Astrocyte (in vitro differentiated cells and primary cell): ENCODE data around the gene SSBP3. TPM values are rescaled to one million over a fixed set of nuclear protein-coding genes. Genes with fewer than 3 reads are reported as not detected.
A peak's percentile ranks its signal among the peaks of the same experiment; 100 is the strongest.

Experiments
- DNase-seq: peaks from one replicate; pipeline ENCODE4 v3.0.0-alpha.2; 2010; ENCODE audit warnings: low read depth
- FAIRE-seq: peaks from 2 replicates; lab custom pipeline; 2011; peaks lifted over from hg19 to GRCh38; lab: Jason Lieb, UNC
- H2AFZ ChIP-seq: 2 replicates; pipeline ENCODE4 v1.6.0; 2012; ENCODE audit warnings: low read depth, low read length, inconsistent platforms
- H3K27ac ChIP-seq: 2 replicates; pipeline ENCODE4 v1.5.1; 2011; ENCODE audit warnings: low read depth, low read length, inconsistent platforms
- H3K27me3 ChIP-seq: 2 replicates; pipeline ENCODE4 v1.6.0; 2011; ENCODE audit warnings: low read length, inconsistent platforms; ENCODE audit not compliant: insufficient read depth
- H3K36me3 ChIP-seq: 2 replicates; pipeline ENCODE4 v1.5.1; 2011; ENCODE audit warnings: low read length, inconsistent platforms; ENCODE audit not compliant: insufficient read depth
- H3K4me1 ChIP-seq: 2 replicates; pipeline ENCODE4 v1.5.1; 2011; ENCODE audit warnings: low read length, inconsistent platforms; ENCODE audit not compliant: insufficient read depth
- H3K4me2 ChIP-seq: 2 replicates; pipeline ENCODE4 v1.6.0; 2012; ENCODE audit warnings: low read length, inconsistent platforms
- H3K4me3 ChIP-seq: 2 replicates; pipeline ENCODE4 v1.5.1; 2011; ENCODE audit warnings: low read depth, mild to moderate bottlenecking, low read length, inconsistent platforms; ENCODE audit not compliant: insufficient read depth
- H3K79me2 ChIP-seq: 2 replicates; pipeline ENCODE4 v1.6.0; 2012; ENCODE audit warnings: mild to moderate bottlenecking, low read length, inconsistent platforms; ENCODE audit not compliant: insufficient read depth
- H3K9ac ChIP-seq: 2 replicates; pipeline ENCODE4 v1.6.0; 2012; ENCODE audit warnings: mild to moderate bottlenecking, low read length, inconsistent platforms
- H3K9me3 ChIP-seq: 2 replicates; pipeline ENCODE4 v1.5.1; 2012; ENCODE audit warnings: low read depth, mild to moderate bottlenecking, low read length, inconsistent platforms; ENCODE audit not compliant: insufficient read depth
- H4K20me1 ChIP-seq: 2 replicates; pipeline ENCODE4 v1.6.0; 2012; ENCODE audit warnings: low read length, inconsistent platforms; ENCODE audit not compliant: insufficient read depth
- H3K27ac Mint-ChIP-seq: one replicate; pipeline ENCODE4 v1.8.0; 2021; ENCODE audit warnings: mild to moderate bottlenecking, mixed read lengths; ENCODE audit not compliant: unreplicated experiment
- H3K27me3 Mint-ChIP-seq: one replicate; pipeline ENCODE4 v1.8.0; 2021; ENCODE audit warnings: low read depth, mixed read lengths; ENCODE audit not compliant: unreplicated experiment
- H3K36me3 Mint-ChIP-seq: one replicate; pipeline ENCODE4 v1.8.0; 2021; ENCODE audit warnings: low read depth, mixed read lengths; ENCODE audit not compliant: unreplicated experiment
- H3K4me1 Mint-ChIP-seq: one replicate; pipeline ENCODE4 v1.8.0; 2021; ENCODE audit warnings: low read depth, mixed read lengths; ENCODE audit not compliant: unreplicated experiment
- H3K4me3 Mint-ChIP-seq: one replicate; pipeline ENCODE4 v1.8.0; 2021; ENCODE audit warnings: mild to moderate bottlenecking, moderate library complexity, mixed read lengths; ENCODE audit not compliant: unreplicated experiment
- H3K9me3 Mint-ChIP-seq: one replicate; pipeline ENCODE4 v1.8.0; 2021; ENCODE audit warnings: mild to moderate bottlenecking, mixed read lengths; ENCODE audit not compliant: unreplicated experiment
- CTCF ChIP-seq: IDR thresholded peaks from 2 replicates; pipeline ENCODE4 v1.5.1; 2011; ENCODE audit warnings: low read depth, mild to moderate bottlenecking, inconsistent platforms, low read length, moderate library complexity; ENCODE audit not compliant: insufficient read depth
- EZH2 ChIP-seq: IDR thresholded peaks from 2 replicates; pipeline ENCODE4 v1.6.1; 2012; ENCODE audit warnings: mild to moderate bottlenecking, low read length, inconsistent platforms; ENCODE audit not compliant: insufficient read depth
- total RNA-seq: library from RNA; stranded (reverse); gene quantifications from 2 replicates; pipeline ENCODE4 v1.2.1, GENCODE V29; 2021

The SSBP3 gene
- total RNA-seq, 1 donor from 2014 or later, result 89.8 TPM

GRCh38 chr1:54272134-54272533 is 134.1 kb downstream of the SSBP3 start:
- peak overlapping the region; percentile 63 for H3K4me2 ChIP-seq
- TF ChIP-seq EZH2 (no peak), CTCF (no peak)
- no peak overlapping the region for H2AFZ ChIP-seq
- Mint-ChIP-seq H3K4me3 (no peak overlapping the region), H3K27me3 (no peaks in the 10 kb centered on the region), H3K36me3 (peaks cover 7% of the 10 kb centered on the region), H3K9me3 (no peaks in the 10 kb centered on the region), H3K27ac (peak overlapping the region; percentile 63), H3K4me1 (peaks cover 52% of the 10 kb centered on the region)
- peaks cover 69% of the 10 kb centered on the region for H4K20me1 ChIP-seq
- H3K27me3 ChIP-seq, result no peaks in the 10 kb centered on the region
- no peak overlapping the region for H3K4me3 ChIP-seq
- H3K79me2 ChIP-seq, result no peaks in the 10 kb centered on the region
- H3K36me3 ChIP-seq, result no peaks in the 10 kb centered on the region
- peaks cover 46% of the 10 kb centered on the region for H3K4me1 ChIP-seq
- DNase-seq (peak; percentile 26), FAIRE-seq (no peak)
- peak overlapping the region; percentile 56 for H3K27ac ChIP-seq
- no peaks in the 10 kb centered on the region for H3K9me3 ChIP-seq
- H3K9ac ChIP-seq, result peak overlapping the region; percentile 63

DNA sequence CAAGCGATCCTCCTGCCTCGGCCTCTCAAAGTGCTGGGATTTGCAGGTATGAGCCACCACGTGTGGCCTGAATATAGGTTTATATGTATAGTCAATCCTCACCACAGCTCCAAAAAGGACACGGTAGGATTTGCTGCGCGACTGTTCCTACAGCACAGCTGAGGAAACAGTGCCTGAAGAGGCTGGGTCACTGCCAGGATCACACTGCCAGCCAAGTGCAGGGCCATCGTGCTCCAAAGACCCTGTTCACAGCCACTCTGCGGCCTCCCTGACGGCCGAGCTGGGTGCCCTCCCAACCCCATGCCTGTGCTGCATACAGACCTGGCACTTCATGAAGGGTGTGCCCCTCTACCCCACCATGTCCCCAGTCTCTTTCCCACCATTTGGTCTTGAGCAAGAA is 134.9 kb downstream of the SSBP3 start:
- FAIRE-seq (no peak), DNase-seq (no peak)
- H3K36me3 Mint-ChIP-seq, result peaks cover 5% of the 10 kb centered on the region
- Histone ChIP-seq H3K4me2 (no peak overlapping the region), H3K9ac (no peak overlapping the region), H4K20me1 (peaks cover 72% of the 10 kb centered on the region), H2AFZ (no peak overlapping the region), H3K27me3 (no peaks in the 10 kb centered on the region), H3K27ac (no peak overlapping the region), H3K4me1 (peaks cover 46% of the 10 kb centered on the region), H3K9me3 (no peaks in the 10 kb centered on the region), H3K4me3 (no peak overlapping the region), H3K79me2 (peaks cover 7% of the 10 kb centered on the region), H3K36me3 (no peaks in the 10 kb centered on the region)
- no peaks in the 10 kb centered on the region for H3K9me3 Mint-ChIP-seq
- peak overlapping the region; percentile 53 for H3K27ac Mint-ChIP-seq
- TF ChIP-seq CTCF (no peak), EZH2 (no peak)
- no peak overlapping the region for H3K4me3 Mint-ChIP-seq
- H3K4me1 Mint-ChIP-seq, result peaks cover 45% of the 10 kb centered on the region
- no peaks in the 10 kb centered on the region for H3K27me3 Mint-ChIP-seq

- H4K20me1 ChIP-seq, result peaks cover 72% of the 10 kb centered on the region
- Mint-ChIP-seq H3K27ac (no peak overlapping the region), H3K4me1 (peaks cover 40% of the 10 kb centered on the region), H3K27me3 (no peaks in the 10 kb centered on the region), H3K4me3 (no peak overlapping the region), H3K36me3 (peaks cover 6% of the 10 kb centered on the region), H3K9me3 (no peaks in the 10 kb centered on the region)
- no peak for DNase-seq
- no peaks in the 10 kb centered on the region for H3K36me3 ChIP-seq
- H3K27me3 ChIP-seq, result no peaks in the 10 kb centered on the region
- H3K4me3 ChIP-seq, result no peak overlapping the region
- no peak overlapping the region for H3K27ac ChIP-seq
- no peak overlapping the region for H3K9ac ChIP-seq
- TF ChIP-seq CTCF, result no peak
- TF ChIP-seq EZH2, result no peak
- H3K9me3 ChIP-seq, result no peaks in the 10 kb centered on the region
- FAIRE-seq, result no peak
- no peak overlapping the region for H2AFZ ChIP-seq
- peaks cover 42% of the 10 kb centered on the region for H3K4me1 ChIP-seq
- peaks cover 7% of the 10 kb centered on the region for H3K79me2 ChIP-seq
- no peak overlapping the region for H3K4me2 ChIP-seq
Measured at GRCh38 chr1:54270543-54270942, 135.7 kb downstream of the SSBP3 start.
